Choroid plexus epithelial cell (primary cell): ENCODE measurements around the gene LRRC75B.

Source experiments
- DNase-seq: peaks from one replicate; pipeline ENCODE4 v3.0.0-alpha.2; 2010; ENCODE audit warnings: low read depth
- H3K4me3 ChIP-seq: 2 replicates; pipeline ENCODE4 v1.5.1; 2011; ENCODE audit warnings: low read depth, mild to moderate bottlenecking, control low read depth, low read length, moderate library complexity
- TF ChIP-seq, protein P1 (sequence below): conservative IDR thresholded peaks from 2 replicates; pipeline ENCODE4 v1.5.1; 2011; ENCODE audit warnings: low read depth, mild to moderate bottlenecking, control low read depth, inconsistent platforms, low read length, moderate library complexity

LRRC75B gene

DNA sequence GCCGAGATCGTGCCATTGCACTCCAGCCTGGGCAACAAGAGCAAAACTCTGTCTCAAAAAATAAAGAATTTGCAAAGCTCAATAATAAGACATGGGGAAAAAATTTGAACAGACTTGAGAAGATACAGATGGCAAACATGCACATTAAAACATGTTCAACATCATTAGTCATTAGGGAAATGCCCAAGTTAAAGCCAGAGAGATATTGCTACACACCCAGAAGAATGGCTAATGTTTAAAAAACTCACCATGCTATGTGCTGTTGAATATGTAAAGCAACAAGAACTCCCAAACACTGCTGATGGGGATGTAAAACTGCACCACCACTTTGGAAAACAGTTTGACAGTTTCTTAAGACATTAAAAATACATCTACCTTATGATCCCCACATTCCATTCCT, 12.6 kb downstream of the LRRC75B start:
- H3K4me3 ChIP-seq, result no peak overlapping the region
- TF ChIP-seq, protein P1, sequence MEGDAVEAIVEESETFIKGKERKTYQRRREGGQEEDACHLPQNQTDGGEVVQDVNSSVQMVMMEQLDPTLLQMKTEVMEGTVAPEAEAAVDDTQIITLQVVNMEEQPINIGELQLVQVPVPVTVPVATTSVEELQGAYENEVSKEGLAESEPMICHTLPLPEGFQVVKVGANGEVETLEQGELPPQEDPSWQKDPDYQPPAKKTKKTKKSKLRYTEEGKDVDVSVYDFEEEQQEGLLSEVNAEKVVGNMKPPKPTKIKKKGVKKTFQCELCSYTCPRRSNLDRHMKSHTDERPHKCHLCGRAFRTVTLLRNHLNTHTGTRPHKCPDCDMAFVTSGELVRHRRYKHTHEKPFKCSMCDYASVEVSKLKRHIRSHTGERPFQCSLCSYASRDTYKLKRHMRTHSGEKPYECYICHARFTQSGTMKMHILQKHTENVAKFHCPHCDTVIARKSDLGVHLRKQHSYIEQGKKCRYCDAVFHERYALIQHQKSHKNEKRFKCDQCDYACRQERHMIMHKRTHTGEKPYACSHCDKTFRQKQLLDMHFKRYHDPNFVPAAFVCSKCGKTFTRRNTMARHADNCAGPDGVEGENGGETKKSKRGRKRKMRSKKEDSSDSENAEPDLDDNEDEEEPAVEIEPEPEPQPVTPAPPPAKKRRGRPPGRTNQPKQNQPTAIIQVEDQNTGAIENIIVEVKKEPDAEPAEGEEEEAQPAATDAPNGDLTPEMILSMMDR, result no peak
- DNase-seq, result peak; percentile 82

DNA sequence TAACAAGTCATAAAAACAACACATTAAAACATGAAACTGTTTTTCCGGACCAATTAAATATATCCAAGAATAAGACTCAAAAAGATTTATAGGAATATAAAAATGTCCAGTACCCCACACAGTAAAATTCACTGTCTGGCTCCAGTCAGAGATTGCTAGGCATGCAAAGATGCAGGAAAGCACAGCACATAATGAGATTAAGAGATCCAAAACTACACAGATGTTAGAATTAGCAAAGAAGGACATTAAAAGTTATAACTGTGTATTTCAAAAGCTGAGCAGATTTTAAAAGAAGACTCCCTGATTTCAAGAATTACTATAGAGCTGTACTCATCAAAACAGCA, 13.6 kb downstream of the LRRC75B start:
- DNase-seq, result no peak
- TF ChIP-seq, protein P1, result no peak
- H3K4me3 ChIP-seq, result no peak overlapping the region

DNA sequence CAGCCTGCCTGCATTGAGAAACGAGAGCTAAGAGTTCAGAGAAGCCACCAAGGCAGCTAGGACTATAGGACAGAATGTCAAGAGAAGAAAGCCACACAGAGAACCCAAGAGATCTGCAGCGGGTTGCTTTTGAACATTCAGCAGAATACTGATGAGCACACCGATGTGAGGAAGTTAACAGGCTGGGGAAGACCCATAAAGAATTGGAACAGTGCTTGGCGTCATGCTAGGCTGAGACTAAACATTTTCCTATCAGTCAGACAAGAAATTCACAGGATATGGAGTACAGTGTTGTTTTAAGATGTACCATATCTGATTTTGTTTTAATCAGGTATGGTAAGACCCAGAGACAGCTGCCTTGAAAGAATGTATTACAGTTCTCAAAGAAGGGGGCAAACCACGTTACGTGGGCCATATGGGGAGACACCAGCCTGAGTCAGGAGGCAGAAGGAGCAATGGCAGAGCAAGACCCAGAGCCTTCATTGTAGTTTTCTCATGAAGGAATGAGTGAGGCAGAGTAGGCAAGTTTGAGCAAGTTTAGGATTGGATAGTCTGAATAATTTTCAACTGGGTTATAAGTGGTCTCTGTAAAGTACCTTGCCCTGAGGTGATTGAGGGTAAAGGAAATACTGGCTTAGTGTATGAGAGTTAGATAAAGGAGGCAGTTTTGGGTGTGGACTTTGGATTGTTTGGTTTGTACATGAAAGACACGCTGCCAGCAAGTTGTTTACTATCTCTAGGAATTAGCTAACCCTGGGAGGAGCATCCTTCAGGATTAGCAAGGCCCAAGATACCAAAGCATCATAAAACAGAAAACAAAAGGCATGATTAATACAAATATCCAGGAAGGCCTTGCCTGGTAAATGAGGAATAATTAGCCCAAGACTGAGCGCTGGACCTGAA, 14.3 kb downstream of the LRRC75B start:
- TF ChIP-seq, protein P1, result no peak
- H3K4me3 ChIP-seq, result no peak overlapping the region
- DNase-seq, result no peak

DNA sequence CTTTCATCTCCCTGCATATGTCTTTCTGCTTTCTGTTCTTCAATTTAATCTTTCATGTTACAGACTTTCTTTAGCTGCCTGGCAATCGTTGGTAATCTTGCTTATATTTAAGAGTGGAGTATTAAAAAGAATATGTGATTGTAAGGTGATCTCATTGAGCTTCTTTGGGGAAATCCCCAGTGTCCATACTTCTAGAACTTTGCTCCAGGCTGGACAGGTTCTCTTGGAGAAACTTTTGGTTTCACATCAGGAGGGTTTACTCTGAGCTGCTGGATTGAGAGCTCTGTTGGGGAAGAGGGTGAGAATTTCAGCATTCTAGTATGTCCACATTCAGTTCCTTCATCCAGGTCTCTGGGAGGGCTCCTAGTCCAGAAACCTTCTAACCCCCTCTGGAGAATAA, 16.1 kb downstream of the LRRC75B start:
- TF ChIP-seq, protein P1, result no peak
- DNase-seq, result no peak
- no peak overlapping the region for H3K4me3 ChIP-seq

DNA sequence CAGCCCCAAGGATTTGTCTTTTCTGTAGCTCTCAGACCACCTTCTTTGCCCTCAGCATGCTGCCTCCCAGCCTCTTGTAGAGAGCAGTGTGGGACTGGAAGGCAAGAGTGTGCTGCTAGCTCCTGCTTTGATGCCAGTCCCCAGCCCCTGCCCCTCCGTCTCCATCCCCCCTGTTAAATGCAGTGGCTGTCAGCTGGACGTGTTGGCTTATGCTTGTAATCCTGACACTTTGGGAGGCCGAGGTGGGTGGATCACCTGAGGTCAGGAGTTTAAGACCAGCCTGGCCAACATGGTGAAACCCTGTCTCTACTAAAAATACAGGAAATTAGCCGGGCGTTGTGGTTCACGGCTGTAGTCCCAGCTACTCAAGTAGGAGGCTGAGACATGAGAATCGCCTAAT, 21.6 kb downstream of the LRRC75B start:
- no peak for DNase-seq
- no peak overlapping the region for H3K4me3 ChIP-seq
- TF ChIP-seq, protein P1, result no peak

DNA sequence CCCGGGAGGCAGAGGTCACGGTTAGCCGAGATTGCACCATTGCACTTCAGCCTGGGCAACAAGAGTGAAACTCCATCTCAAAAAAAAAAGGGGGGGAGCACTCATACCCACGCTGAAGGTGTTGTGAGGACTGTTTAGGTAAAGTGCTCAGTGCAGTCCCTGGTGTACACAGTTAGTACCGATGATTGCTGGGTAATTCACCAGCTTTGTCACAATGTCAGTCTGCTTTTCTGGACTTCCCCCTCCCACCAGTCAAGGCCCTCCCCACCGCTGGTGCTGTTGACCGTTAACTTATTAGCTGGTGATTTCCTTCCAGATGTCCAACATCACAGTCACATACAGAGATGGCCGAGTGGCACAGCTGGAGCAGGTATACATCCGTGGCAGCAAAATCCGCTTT, 25.2 kb downstream of the LRRC75B start:
- TF ChIP-seq, protein P1, result no peak
- no peak overlapping the region for H3K4me3 ChIP-seq
- no peak for DNase-seq
